GM12878 (cell line): Measurements from ENCODE around the gene OXER1. TPM values are rescaled to one million over a fixed set of nuclear protein-coding genes. Genes with fewer than 3 reads are reported as not detected.

Experiments
- ATAC-seq: fragments of 200-7000 bp; cut with Tn5 transposase; 3 replicates; pipeline ENCODE4 v1.9.1; 2020; ENCODE audit warnings: mild to moderate bottlenecking, moderate library complexity
- BruUV-seq: library from RNA; stranded (reverse); fragments of 400-500 nt; replicated peaks from 2 replicates; lab custom pipeline; 2021; lab: Mats Ljungman, UMichigan
- CTCF ChIA-PET: fragments of 300-600 bp; sonication (Branson Sonifier 250); formaldehyde crosslinking; extraction: SDS; loops from one replicate; lab custom pipeline; 2021; ENCODE audit warnings: inconsistent platforms; lab: Yijun Ruan, JAX
- POLR2A ChIA-PET: fragments of 350-600 bp; formaldehyde crosslinking; extraction: SDS; loops from one replicate; lab custom pipeline; 2021; ENCODE audit warnings: inconsistent platforms; lab: Charles Lee
- RAD21 ChIA-PET: fragments of 300-600 bp; sonication (Branson Sonifier 250); formaldehyde crosslinking; loops from one replicate; lab custom pipeline; 2023; ENCODE audit warnings: antibody characterized with exemption; ENCODE audit not compliant: unreplicated experiment; lab: Charles Lee
- SMC1A ChIA-PET: fragments of 300-600 bp; sonication (Branson Sonifier 250); formaldehyde crosslinking; loops from one replicate; lab custom pipeline; 2023; ENCODE audit not compliant: unreplicated experiment, uncharacterized antibody; lab: Charles Lee
- DNase-seq: peaks from one replicate; pipeline ENCODE4 v3.0.0-alpha.2; 2011; ENCODE audit warnings: low read depth, low spot score
- FAIRE-seq: peaks from 3 replicates; lab custom pipeline; 2011; peaks lifted over from hg19 to GRCh38; lab: Jason Lieb, UNC
- H2AFZ ChIP-seq: 2 replicates; pipeline ENCODE4 v1.6.0; 2011; ENCODE audit warnings: low read depth, low read length, control low read depth; ENCODE audit not compliant: control insufficient read depth
- H3K27ac ChIP-seq: 2 replicates; pipeline ENCODE4 v1.5.1; 2011; ENCODE audit warnings: control low read depth; ENCODE audit not compliant: control insufficient read depth, insufficient read depth
- H3K27me3 ChIP-seq, 2 experiments: replicated peaks in 1 of 2; 2 replicates each; pipeline versions ENCODE4 v1.6.0 to v1.6.1; 2011; ENCODE audit warnings: low read length in 1 of 2; ENCODE audit not compliant: control insufficient read depth in 2 of 2, insufficient read depth in 2 of 2
- H3K36me3 ChIP-seq, 2 experiments: 2 replicates each; pipeline ENCODE4 v1.5.1; 2011; ENCODE audit warnings: low read length in 1 of 2; ENCODE audit not compliant: control insufficient read depth in 2 of 2, insufficient read depth in 2 of 2
- H3K4me1 ChIP-seq: 2 replicates; pipeline ENCODE4 v1.6.1; 2011; ENCODE audit warnings: mild to moderate bottlenecking, low read length, moderate library complexity, mixed read lengths; ENCODE audit not compliant: control insufficient read depth, insufficient read depth
- H3K4me2 ChIP-seq: 2 replicates; pipeline ENCODE4 v1.6.0; 2011; ENCODE audit warnings: control low read depth; ENCODE audit not compliant: control insufficient read depth, insufficient read depth
- H3K4me3 ChIP-seq: fragments of 200-600 bp; sonication (generic); 2 replicates; pipeline ENCODE4 v1.5.1; 2016
- H3K79me2 ChIP-seq: 2 replicates; pipeline ENCODE4 v1.6.0; 2011; ENCODE audit warnings: low read length; ENCODE audit not compliant: control insufficient read depth, insufficient read depth
- H3K9ac ChIP-seq: 2 replicates; pipeline ENCODE4 v1.8.0; 2011; ENCODE audit warnings: low read length, control low read depth, mixed read lengths; ENCODE audit not compliant: control insufficient read depth, insufficient read depth
- H3K9me3 ChIP-seq: replicated peaks from 3 replicates; pipeline ENCODE4 v1.5.1; 2011; ENCODE audit warnings: mild to moderate bottlenecking, low read length; ENCODE audit not compliant: control insufficient read depth, insufficient read depth
- H4K20me1 ChIP-seq: 2 replicates; pipeline ENCODE4 v1.6.0; 2011; ENCODE audit not compliant: control insufficient read depth, insufficient read depth
- FOXM1 ChIP-seq: IDR thresholded peaks from 2 replicates; pipeline ENCODE4 v1.6.1; 2012; ENCODE audit warnings: low read depth, mild to moderate bottlenecking, inconsistent platforms, low read length, moderate library complexity
- RAD21 ChIP-seq: IDR thresholded peaks from 2 replicates; pipeline ENCODE4 v1.6.1; 2011; ENCODE audit warnings: mild to moderate bottlenecking, low read depth, low read length, moderate library complexity; ENCODE audit not compliant: insufficient read depth
- WGBS: methylation state at CpG from one replicate; pipeline ENCODE4 v1.1.6; 2016; ENCODE audit warnings: low lambda C conversion rate; ENCODE audit not compliant: insufficient replicate concordance, insufficient coverage; ENCODE audit errors: missing lambda C conversion rate; 5-methylcytosine and 5-hydroxymethylcytosine counted together
- in situ Hi-C: fragments of 300-500 bp; cut with MboI; formaldehyde crosslinking; loops from 9 replicates; pipeline ENCODE4 v1.14.3; 2018; ENCODE audit warnings: mixed read lengths
- intact Hi-C: fragments of 100-400 bp; cut with micrococcal nuclease; formaldehyde crosslinking; loops from one replicate; pipeline ENCODE4 v1.14.2; 2022; ENCODE audit not compliant: unreplicated experiment
- polyA plus RNA-seq, 11 experiments: library from polyadenylated mRNA; depleted of rRNA in 4 of 11; unstranded in 6 of 11; stranded (reverse) in 5 of 11; fragments of >200 nt; fragmentation: Nextera tagmentation in 4 of 11; fragmentation: Illumina TruSeq in 1 of 11; extraction: Ambion mirVana in 4 of 11; extraction: Trizol in 1 of 11; gene quantifications; 1 replicate in 1 of 11; 2 replicates in 10 of 11; pipeline versions ENCODE4 v1.2.1 to v1.2.3, GENCODE V29; 2011 to 2016; ENCODE audit warnings: inconsistent platforms in 2 of 11, missing spikeins in 2 of 11, low read depth in 1 of 11
- total RNA-seq, 4 experiments: library from RNA; depleted of rRNA in 3 of 4; stranded (reverse); fragments of >200 nt in 3 of 4; fragmentation: Illumina TruSeq in 1 of 4; extraction: Trizol in 1 of 4; gene quantifications; 2 replicates each; pipeline versions ENCODE4 v1.2.1 to v1.2.3, GENCODE V29; 2013 to 2021
- TF ChIP-seq, protein P1 (sequence below): fragments of 450-650 bp; IDR thresholded peaks from 2 replicates; pipeline ENCODE4 v1.6.1; 2017; ENCODE audit warnings: low read depth, mild to moderate bottlenecking, moderate library complexity
- TF ChIP-seq, protein P2 (sequence below), 3 experiments: IDR thresholded peaks in 2 of 3; conservative IDR thresholded peaks in 1 of 3; 2 replicates each; pipeline ENCODE4 v1.5.1; 2011; ENCODE audit warnings: low read depth in 3 of 3, low read length in 3 of 3, mild to moderate bottlenecking in 3 of 3, control low read depth in 2 of 3, moderate library complexity in 2 of 3, inconsistent platforms in 1 of 3, mixed read lengths in 1 of 3; ENCODE audit not compliant: control insufficient read depth in 2 of 3, insufficient read depth in 1 of 3; ENCODE audit errors: extremely low read depth in 1 of 3
- TF ChIP-seq, protein P3 (sequence below): fragments of 150-350 bp; IDR thresholded peaks from 2 replicates; pipeline ENCODE4 v1.6.1; 2016; ENCODE audit warnings: low read depth, low read length

The OXER1 gene
- total and polyA plus RNA-seq, 10 of the 15 experiments (the other 5 are each of a cell fraction or from before 2014, with no cell fraction given), result 0.11 to 8.6 (median 3.3) TPM

DNA sequence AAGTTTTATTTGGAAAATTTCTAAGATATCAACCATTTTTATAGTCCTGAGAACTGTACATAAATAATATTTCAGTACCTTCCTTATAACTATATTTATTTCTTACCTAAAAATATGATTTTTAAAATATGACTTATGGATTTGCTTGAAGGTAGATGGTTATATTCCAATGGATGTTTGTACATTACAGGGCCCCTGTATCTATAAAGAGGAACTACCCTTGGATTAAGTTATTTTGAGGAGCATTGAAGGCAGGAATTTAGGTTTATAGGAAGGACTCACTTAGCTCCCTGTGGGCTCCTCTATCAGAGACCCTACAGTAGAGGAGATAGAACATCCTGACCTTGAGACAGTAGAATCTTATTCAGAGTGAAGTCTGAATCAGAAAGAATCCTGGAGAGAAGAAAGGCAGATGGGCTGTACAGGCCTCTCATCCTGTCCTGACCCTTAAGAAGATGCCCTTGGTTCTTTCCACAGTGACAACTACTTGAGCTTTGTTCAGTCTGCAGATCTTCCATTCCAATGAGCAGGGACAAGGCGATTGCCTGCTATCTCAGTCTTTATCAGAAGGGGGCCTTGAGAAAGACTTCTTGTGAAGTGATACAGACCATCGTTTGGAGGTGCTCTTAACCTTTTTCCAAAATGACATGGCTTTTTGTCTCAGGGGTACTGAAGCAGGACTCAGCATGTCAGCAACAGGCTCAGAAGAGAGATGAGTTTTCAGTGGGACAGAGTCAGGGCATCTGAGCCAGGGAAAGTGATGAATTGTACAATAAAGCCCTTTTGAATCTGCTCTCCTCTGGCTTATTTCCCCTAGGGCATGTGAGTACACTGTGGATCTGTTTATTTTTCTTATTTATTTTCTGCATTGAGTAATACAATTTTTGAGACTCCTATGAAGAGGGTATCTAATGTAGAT lies 20.9 kb downstream of the OXER1 start:
- H3K9me3 ChIP-seq, result no peaks in the 10 kb centered on the region; the same call in 1 of the 3 replicates
- H2AFZ ChIP-seq, result no peak overlapping the region
- no peaks in the 10 kb centered on the region for H3K4me1 ChIP-seq
- BruUV-seq, result no TSS peak
- whole genome bisulfite sequencing, result 50% methylated on average over 2 of the region's 2 CpGs
- no peak overlapping the region for H3K4me3 ChIP-seq
- ChIA-PET RAD21 (interaction anchor here (1.0 to 1.1 kb wide), 2 partner anchors 21 to 32 kb away, joined by 4 read pairs; no protein-coding TSS in a partner anchor), POLR2A (interaction anchor here (0.5 kb wide), 1 partner anchor 282 kb away, joined by 6 read pairs; no protein-coding TSS in a partner anchor), SMC1A (interaction anchor here (0.8 to 1.4 kb wide), 2 partner anchors 17 to 32 kb away, joined by 4 to 5 read pairs; no protein-coding TSS in a partner anchor), CTCF (interaction anchor here (1.0 to 1.6 kb wide), 3 partner anchors 9 to 80 kb away, joined by 4 to 6 read pairs (median 4); no protein-coding TSS in a partner anchor)
- no peaks in the 10 kb centered on the region for H4K20me1 ChIP-seq
- no peaks in the 10 kb centered on the region for H3K79me2 ChIP-seq
- peak; percentile 63 for ATAC-seq
- no peak for DNase-seq
- intact Hi-C loops (no loop called here), in situ Hi-C loops (no loop called here)
- H3K9ac ChIP-seq, result no peak overlapping the region
- peak; percentile 75 for FAIRE-seq
- H3K27ac ChIP-seq, result no peak overlapping the region
- H3K27me3 ChIP-seq, result no peaks in the 10 kb centered on the region
- peaks cover 0 to 4% of the 10 kb centered on the region in 2 experiments; a peak in 1 of 4 replicates for H3K36me3 ChIP-seq
- H3K4me2 ChIP-seq, result no peak overlapping the region
- TF ChIP-seq RAD21, result peak; percentile 45; the same call in 1 of the 2 replicates
- TF ChIP-seq, protein P1, sequence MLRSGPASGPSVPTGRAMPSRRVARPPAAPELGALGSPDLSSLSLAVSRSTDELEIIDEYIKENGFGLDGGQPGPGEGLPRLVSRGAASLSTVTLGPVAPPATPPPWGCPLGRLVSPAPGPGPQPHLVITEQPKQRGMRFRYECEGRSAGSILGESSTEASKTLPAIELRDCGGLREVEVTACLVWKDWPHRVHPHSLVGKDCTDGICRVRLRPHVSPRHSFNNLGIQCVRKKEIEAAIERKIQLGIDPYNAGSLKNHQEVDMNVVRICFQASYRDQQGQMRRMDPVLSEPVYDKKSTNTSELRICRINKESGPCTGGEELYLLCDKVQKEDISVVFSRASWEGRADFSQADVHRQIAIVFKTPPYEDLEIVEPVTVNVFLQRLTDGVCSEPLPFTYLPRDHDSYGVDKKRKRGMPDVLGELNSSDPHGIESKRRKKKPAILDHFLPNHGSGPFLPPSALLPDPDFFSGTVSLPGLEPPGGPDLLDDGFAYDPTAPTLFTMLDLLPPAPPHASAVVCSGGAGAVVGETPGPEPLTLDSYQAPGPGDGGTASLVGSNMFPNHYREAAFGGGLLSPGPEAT, result no peak
- TF ChIP-seq FOXM1, result no peak
- TF ChIP-seq, protein P2, sequence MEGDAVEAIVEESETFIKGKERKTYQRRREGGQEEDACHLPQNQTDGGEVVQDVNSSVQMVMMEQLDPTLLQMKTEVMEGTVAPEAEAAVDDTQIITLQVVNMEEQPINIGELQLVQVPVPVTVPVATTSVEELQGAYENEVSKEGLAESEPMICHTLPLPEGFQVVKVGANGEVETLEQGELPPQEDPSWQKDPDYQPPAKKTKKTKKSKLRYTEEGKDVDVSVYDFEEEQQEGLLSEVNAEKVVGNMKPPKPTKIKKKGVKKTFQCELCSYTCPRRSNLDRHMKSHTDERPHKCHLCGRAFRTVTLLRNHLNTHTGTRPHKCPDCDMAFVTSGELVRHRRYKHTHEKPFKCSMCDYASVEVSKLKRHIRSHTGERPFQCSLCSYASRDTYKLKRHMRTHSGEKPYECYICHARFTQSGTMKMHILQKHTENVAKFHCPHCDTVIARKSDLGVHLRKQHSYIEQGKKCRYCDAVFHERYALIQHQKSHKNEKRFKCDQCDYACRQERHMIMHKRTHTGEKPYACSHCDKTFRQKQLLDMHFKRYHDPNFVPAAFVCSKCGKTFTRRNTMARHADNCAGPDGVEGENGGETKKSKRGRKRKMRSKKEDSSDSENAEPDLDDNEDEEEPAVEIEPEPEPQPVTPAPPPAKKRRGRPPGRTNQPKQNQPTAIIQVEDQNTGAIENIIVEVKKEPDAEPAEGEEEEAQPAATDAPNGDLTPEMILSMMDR (IDR thresholded peaks at IDR 0.05 in 2 of 3, conservative IDR thresholded peaks at IDR 0.05 in 1 of 3; ENCODE audit: control insufficient read depth in 2 of 3, extremely low read depth in 1 of 3, insufficient read depth in 1 of 3, low read depth in 3 of 3, low read length in 3 of 3), result peak; percentile 1 to 19 (median 17); a peak in 2 of 6 replicates
- TF ChIP-seq, protein P3, sequence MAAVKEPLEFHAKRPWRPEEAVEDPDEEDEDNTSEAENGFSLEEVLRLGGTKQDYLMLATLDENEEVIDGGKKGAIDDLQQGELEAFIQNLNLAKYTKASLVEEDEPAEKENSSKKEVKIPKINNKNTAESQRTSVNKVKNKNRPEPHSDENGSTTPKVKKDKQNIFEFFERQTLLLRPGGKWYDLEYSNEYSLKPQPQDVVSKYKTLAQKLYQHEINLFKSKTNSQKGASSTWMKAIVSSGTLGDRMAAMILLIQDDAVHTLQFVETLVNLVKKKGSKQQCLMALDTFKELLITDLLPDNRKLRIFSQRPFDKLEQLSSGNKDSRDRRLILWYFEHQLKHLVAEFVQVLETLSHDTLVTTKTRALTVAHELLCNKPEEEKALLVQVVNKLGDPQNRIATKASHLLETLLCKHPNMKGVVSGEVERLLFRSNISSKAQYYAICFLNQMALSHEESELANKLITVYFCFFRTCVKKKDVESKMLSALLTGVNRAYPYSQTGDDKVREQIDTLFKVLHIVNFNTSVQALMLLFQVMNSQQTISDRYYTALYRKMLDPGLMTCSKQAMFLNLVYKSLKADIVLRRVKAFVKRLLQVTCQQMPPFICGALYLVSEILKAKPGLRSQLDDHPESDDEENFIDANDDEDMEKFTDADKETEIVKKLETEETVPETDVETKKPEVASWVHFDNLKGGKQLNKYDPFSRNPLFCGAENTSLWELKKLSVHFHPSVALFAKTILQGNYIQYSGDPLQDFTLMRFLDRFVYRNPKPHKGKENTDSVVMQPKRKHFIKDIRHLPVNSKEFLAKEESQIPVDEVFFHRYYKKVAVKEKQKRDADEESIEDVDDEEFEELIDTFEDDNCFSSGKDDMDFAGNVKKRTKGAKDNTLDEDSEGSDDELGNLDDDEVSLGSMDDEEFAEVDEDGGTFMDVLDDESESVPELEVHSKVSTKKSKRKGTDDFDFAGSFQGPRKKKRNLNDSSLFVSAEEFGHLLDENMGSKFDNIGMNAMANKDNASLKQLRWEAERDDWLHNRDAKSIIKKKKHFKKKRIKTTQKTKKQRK, result no peak
